ENCODE data around the gene ZDHHC6.
"Not testable (repeated sequence)": the region's sequence is repeated elsewhere in the genome, so short reads cannot be mapped to it uniquely, and the experiment has no call there.

Gene ZDHHC6

GRCh38 chr10:112388548-112388947, 58.2 kb downstream of the ZDHHC6 start:
- no peak for DNase-seq

DNA sequence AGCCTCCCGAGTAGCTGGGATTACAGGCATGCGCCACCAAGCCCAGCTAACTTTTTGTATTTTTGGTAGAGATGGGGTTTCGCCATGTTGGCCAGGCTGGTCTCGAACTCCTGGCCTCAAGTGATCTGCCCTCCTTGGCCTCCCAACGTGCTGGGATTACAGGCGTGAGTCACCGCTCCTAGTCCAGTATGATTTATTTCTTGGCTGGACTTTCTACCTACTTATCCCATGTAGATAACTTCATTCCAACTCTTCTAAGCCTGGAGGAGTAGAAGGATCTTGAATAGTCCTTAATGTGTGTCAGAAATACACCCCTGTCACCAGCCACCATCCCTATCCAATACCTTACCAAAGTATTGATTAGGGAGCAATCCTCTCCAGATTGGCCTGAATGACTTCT, 58.7 kb downstream of the ZDHHC6 start:
- DNase-seq = not testable (repeated sequence)

- no peak for DNase-seq
Observed at GRCh38 chr10:112385201-112385600, 61.5 kb downstream of the ZDHHC6 start.

GRCh38 chr10:112384141-112384540, 62.6 kb downstream of the ZDHHC6 start:
- DNase-seq = no peak

DNA sequence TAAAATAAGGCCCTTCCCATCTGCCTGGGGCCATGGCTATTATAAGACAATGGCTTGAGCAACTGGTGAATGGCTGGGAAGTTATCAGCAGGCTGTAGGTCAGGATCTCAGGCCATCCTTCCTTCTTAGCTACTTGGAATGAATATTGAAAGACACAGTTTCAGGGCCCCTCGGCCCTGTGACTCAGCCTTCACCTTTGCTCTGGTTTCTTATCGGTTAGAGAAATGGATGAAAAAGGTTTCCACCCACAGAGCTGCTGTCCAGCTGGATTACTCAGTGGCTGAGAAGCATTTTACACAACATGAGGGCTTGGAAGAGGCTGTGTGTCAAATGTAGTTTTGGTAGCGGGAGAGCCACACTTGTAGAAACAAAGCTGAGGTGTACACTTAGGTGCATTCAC, 63.4 kb downstream of the ZDHHC6 start:
- DNase-seq = no peak

- DNase-seq = no peak
Observed at GRCh38 chr10:112382515-112383235, 64.0 kb downstream of the ZDHHC6 start.
